Measurements from ENCODE around the gene ERGIC3. TPM values are rescaled to one million over a fixed set of nuclear protein-coding genes. Genes with fewer than 3 reads are reported as not detected.
"Not testable (repeated sequence)": the region's sequence is repeated elsewhere in the genome, so short reads cannot be mapped to it uniquely, and the experiment has no call there.

The ERGIC3 gene
- total RNA-seq, 1 experiment from 2014 or later = 392 TPM

- no peak for TF ChIP-seq CTCF (IDR thresholded peaks at IDR 0.05; ENCODE audit: unreplicated experiment)
- no peak for DNase-seq
- peaks cover 18% of the 10 kb centered on the region for H3K4me1 Mint-ChIP-seq (ENCODE audit: low read depth, unreplicated experiment)
- no peaks in the 10 kb centered on the region for H3K9me3 Mint-ChIP-seq (ENCODE audit: low read depth, unreplicated experiment)
- intact Hi-C loops (cut with micrococcal nuclease; ENCODE audit: unreplicated experiment) = no loop called here
- H3K4me3 Mint-ChIP-seq (ENCODE audit: low read depth, unreplicated experiment) = no peak overlapping the region
- BruUV-seq (replicated peaks) = no TSS peak
- no peaks in the 10 kb centered on the region for H3K27me3 Mint-ChIP-seq (ENCODE audit: unreplicated experiment)
- CTCF ChIA-PET = interaction anchor here (0.5 kb wide), 1 partner anchor 302 kb away, joined by 3 read pairs; no protein-coding TSS in a partner anchor
- H3K27ac Mint-ChIP-seq (ENCODE audit: unreplicated experiment) = no peak overlapping the region
- H3K36me3 Mint-ChIP-seq (ENCODE audit: insufficient read depth, unreplicated experiment) = peaks cover 32% of the 10 kb centered on the region
Observed at GRCh38 chr20:35544436-35544835, 2.6 kb downstream of the ERGIC3 start.

GRCh38 chr20:35544941-35545340 is 3.1 kb downstream of the ERGIC3 start:
- BruUV-seq (replicated peaks); H3K9me3 Mint-ChIP-seq (ENCODE audit: low read depth, unreplicated experiment); H3K27me3 Mint-ChIP-seq (ENCODE audit: unreplicated experiment); H3K27ac Mint-ChIP-seq (ENCODE audit: unreplicated experiment); DNase-seq; H3K4me3 Mint-ChIP-seq (ENCODE audit: low read depth, unreplicated experiment); intact Hi-C loops (cut with micrococcal nuclease; ENCODE audit: unreplicated experiment): not testable (repeated sequence)
- H3K4me1 Mint-ChIP-seq (ENCODE audit: low read depth, unreplicated experiment) = peaks cover 13% of the 10 kb centered on the region
- H3K36me3 Mint-ChIP-seq (ENCODE audit: insufficient read depth, unreplicated experiment) = peaks cover 31% of the 10 kb centered on the region
- CTCF ChIA-PET = interaction anchor here (0.5 kb wide), 1 partner anchor 302 kb away, joined by 3 read pairs; no protein-coding TSS in a partner anchor

GRCh38 chr20:35546127-35546526 is 4.2 kb downstream of the ERGIC3 start:
- no peak for DNase-seq
- BruUV-seq (replicated peaks) = no TSS peak
- H3K4me1 Mint-ChIP-seq (ENCODE audit: low read depth, unreplicated experiment) = peaks cover 3% of the 10 kb centered on the region
- no peaks in the 10 kb centered on the region for H3K9me3 Mint-ChIP-seq (ENCODE audit: low read depth, unreplicated experiment)
- H3K36me3 Mint-ChIP-seq (ENCODE audit: insufficient read depth, unreplicated experiment) = peaks cover 33% of the 10 kb centered on the region
- H3K4me3 Mint-ChIP-seq (ENCODE audit: low read depth, unreplicated experiment) = no peak overlapping the region
- no peak for TF ChIP-seq CTCF (IDR thresholded peaks at IDR 0.05; ENCODE audit: unreplicated experiment)
- CTCF ChIA-PET = no interaction called here
- intact Hi-C loops (cut with micrococcal nuclease; ENCODE audit: unreplicated experiment) = no loop called here
- H3K27me3 Mint-ChIP-seq (ENCODE audit: unreplicated experiment) = no peaks in the 10 kb centered on the region
- H3K27ac Mint-ChIP-seq (ENCODE audit: unreplicated experiment) = no peak overlapping the region

- H3K4me3 Mint-ChIP-seq (ENCODE audit: low read depth, unreplicated experiment) = no peak overlapping the region
- H3K27ac Mint-ChIP-seq (ENCODE audit: unreplicated experiment) = no peak overlapping the region
- no peaks in the 10 kb centered on the region for H3K4me1 Mint-ChIP-seq (ENCODE audit: low read depth, unreplicated experiment)
- H3K36me3 Mint-ChIP-seq (ENCODE audit: insufficient read depth, unreplicated experiment) = peaks cover 24% of the 10 kb centered on the region
- intact Hi-C loops (cut with micrococcal nuclease; ENCODE audit: unreplicated experiment) = no loop called here
- no peak for TF ChIP-seq CTCF (IDR thresholded peaks at IDR 0.05; ENCODE audit: unreplicated experiment)
- no peaks in the 10 kb centered on the region for H3K9me3 Mint-ChIP-seq (ENCODE audit: low read depth, unreplicated experiment)
- no peak for DNase-seq
- BruUV-seq (replicated peaks) = no TSS peak
- CTCF ChIA-PET = interaction anchor here (0.6 kb wide), 1 partner anchor 10 kb away, joined by 3 read pairs; no protein-coding TSS in a partner anchor
- no peaks in the 10 kb centered on the region for H3K27me3 Mint-ChIP-seq (ENCODE audit: unreplicated experiment)
Observed at GRCh38 chr20:35547329-35547728, 5.5 kb downstream of the ERGIC3 start.

- CTCF ChIA-PET = interaction anchor here (0.7 to 1.1 kb wide), 2 partner anchors 9 to 1155 kb away, joined by 3 to 4 read pairs; partner anchors contain the start of gene ERGIC3
Observed at GRCh38 chr20:35551503-35551902, 9.6 kb downstream of the ERGIC3 start.

More at GRCh38 chr20:35551503-35551902, 9.6 kb downstream of the ERGIC3 start:
- no peaks in the 10 kb centered on the region for H3K9me3 Mint-ChIP-seq (ENCODE audit: low read depth, unreplicated experiment)
- H3K36me3 Mint-ChIP-seq (ENCODE audit: insufficient read depth, unreplicated experiment) = peaks cover 25% of the 10 kb centered on the region
- no peaks in the 10 kb centered on the region for H3K4me1 Mint-ChIP-seq (ENCODE audit: low read depth, unreplicated experiment)
- H3K27me3 Mint-ChIP-seq (ENCODE audit: unreplicated experiment) = no peaks in the 10 kb centered on the region
- no peak overlapping the region for H3K27ac Mint-ChIP-seq (ENCODE audit: unreplicated experiment)
- intact Hi-C loops (cut with micrococcal nuclease; ENCODE audit: unreplicated experiment) = no loop called here
- no peak for DNase-seq
- no peak for TF ChIP-seq CTCF (IDR thresholded peaks at IDR 0.05; ENCODE audit: unreplicated experiment)
- H3K4me3 Mint-ChIP-seq (ENCODE audit: low read depth, unreplicated experiment) = no peak overlapping the region
- BruUV-seq (replicated peaks) = no TSS peak

Data from Calu3 (cell line).